DND-41 (cell line): ENCODE measurements around the gene CDK13.
"Not testable (repeated sequence)": the region's sequence is repeated elsewhere in the genome, so short reads cannot be mapped to it uniquely, and the experiment has no call there.

Experiments used
- EZH2 ChIP-seq: IDR thresholded peaks from 3 replicates; pipeline ENCODE4 v1.6.1; 2012; ENCODE audit warnings: borderline replicate concordance, low read depth, mild to moderate bottlenecking, moderate library complexity, low read length, inconsistent platforms; ENCODE audit not compliant: severe bottlenecking
- TF ChIP-seq, protein P1 (sequence below): IDR thresholded peaks from 2 replicates; pipeline ENCODE4 v1.5.1; 2012; ENCODE audit warnings: borderline replicate concordance, low read length, moderate library complexity, mild to moderate bottlenecking; ENCODE audit not compliant: poor library complexity, severe bottlenecking; ENCODE audit errors: extremely low read depth

DNA sequence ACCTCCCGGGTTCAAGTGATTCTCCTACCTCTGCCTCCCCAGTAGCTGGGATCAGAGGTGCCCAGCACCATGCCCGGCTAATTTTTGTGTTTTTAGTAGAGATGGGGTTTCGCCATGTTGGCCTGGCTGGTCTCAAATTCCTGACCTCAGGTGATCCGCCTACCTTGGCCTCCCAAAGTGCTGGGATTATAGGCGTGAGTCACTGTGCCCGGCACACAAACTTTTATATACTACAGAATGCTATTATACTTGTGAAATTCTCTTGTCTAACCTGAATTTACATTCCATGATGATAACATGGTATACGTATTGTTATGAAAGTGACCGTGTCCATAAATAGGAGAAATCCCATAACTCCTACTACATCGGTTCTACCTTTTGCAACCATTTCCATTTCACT is 167.1 kb downstream of the CDK13 start:
- TF ChIP-seq, protein P1, sequence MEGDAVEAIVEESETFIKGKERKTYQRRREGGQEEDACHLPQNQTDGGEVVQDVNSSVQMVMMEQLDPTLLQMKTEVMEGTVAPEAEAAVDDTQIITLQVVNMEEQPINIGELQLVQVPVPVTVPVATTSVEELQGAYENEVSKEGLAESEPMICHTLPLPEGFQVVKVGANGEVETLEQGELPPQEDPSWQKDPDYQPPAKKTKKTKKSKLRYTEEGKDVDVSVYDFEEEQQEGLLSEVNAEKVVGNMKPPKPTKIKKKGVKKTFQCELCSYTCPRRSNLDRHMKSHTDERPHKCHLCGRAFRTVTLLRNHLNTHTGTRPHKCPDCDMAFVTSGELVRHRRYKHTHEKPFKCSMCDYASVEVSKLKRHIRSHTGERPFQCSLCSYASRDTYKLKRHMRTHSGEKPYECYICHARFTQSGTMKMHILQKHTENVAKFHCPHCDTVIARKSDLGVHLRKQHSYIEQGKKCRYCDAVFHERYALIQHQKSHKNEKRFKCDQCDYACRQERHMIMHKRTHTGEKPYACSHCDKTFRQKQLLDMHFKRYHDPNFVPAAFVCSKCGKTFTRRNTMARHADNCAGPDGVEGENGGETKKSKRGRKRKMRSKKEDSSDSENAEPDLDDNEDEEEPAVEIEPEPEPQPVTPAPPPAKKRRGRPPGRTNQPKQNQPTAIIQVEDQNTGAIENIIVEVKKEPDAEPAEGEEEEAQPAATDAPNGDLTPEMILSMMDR = not testable (repeated sequence)
- not testable (repeated sequence) for TF ChIP-seq EZH2
